Panc1 (cell line): Measurements from ENCODE around the gene ZBED4. TPM values are rescaled to one million over a fixed set of nuclear protein-coding genes. Genes with fewer than 3 reads are reported as not detected.

Source experiments
- ATAC-seq: fragments of 200-7000 bp; cut with Tn5 transposase; 2 replicates; pipeline ENCODE4 v1.9.1; 2020; ENCODE audit warnings: mild to moderate bottlenecking, moderate library complexity
- BruUV-seq: library from RNA; stranded (reverse); fragments of 400-500 nt; replicated peaks from 2 replicates; lab custom pipeline; 2021; lab: Mats Ljungman, UMichigan
- CTCF ChIA-PET: fragments of 300-600 bp; sonication (Branson Sonifier 250); formaldehyde crosslinking; loops from one replicate; lab custom pipeline; 2022; ENCODE audit warnings: antibody characterized with exemption; lab: Charles Lee
- POLR2A ChIA-PET: fragments of 300-600 bp; sonication (Branson Sonifier 250); formaldehyde crosslinking; loops from one replicate; lab custom pipeline; 2022; ENCODE audit warnings: antibody characterized with exemption; lab: Charles Lee
- DNase-seq: peaks from one replicate; pipeline ENCODE4 v3.0.0-alpha.2; 2010; ENCODE audit warnings: low read depth, low spot score
- H3K27ac ChIP-seq: 2 replicates; pipeline ENCODE4 v1.5.1; 2011; ENCODE audit warnings: mild to moderate bottlenecking, low read length, inconsistent platforms
- H3K27me3 ChIP-seq: fragments of 200-500 bp; sonication (Bioruptor generic); 2 replicates; pipeline ENCODE4 v1.6.0; 2014; ENCODE audit warnings: low read length, inconsistent platforms; ENCODE audit not compliant: control insufficient read depth, insufficient read depth
- H3K36me3 ChIP-seq: fragments of 200-500 bp; sonication (Bioruptor generic); 2 replicates; pipeline ENCODE4 v1.5.1; 2014; ENCODE audit warnings: inconsistent platforms, mild to moderate bottlenecking, low read length, moderate library complexity; ENCODE audit not compliant: control insufficient read depth, insufficient read depth
- H3K4me1 ChIP-seq: 2 replicates; pipeline ENCODE4 v1.5.1; 2011; ENCODE audit warnings: inconsistent platforms, mild to moderate bottlenecking, low read length, moderate library complexity; ENCODE audit not compliant: control insufficient read depth, insufficient read depth
- H3K4me3 ChIP-seq, 2 experiments: 2 replicates each; pipeline ENCODE4 v1.5.1; 2011 to 2012; ENCODE audit warnings: low read depth in 2 of 2, low read length in 2 of 2, mild to moderate bottlenecking in 2 of 2, inconsistent platforms in 1 of 2, moderate library complexity in 1 of 2
- H3K9me3 ChIP-seq: fragments of 200-500 bp; sonication (Bioruptor generic); 2 replicates; pipeline ENCODE4 v1.5.1; 2014; ENCODE audit warnings: low read depth, mild to moderate bottlenecking, inconsistent platforms, low read length, moderate library complexity; ENCODE audit not compliant: control insufficient read depth, insufficient read depth
- POLR2AphosphoS5 ChIP-seq: IDR thresholded peaks from 2 replicates; pipeline ENCODE4 v1.6.1; 2012; ENCODE audit warnings: mild to moderate bottlenecking, low read depth, low read length, moderate library complexity
- SIN3A ChIP-seq: IDR thresholded peaks from 2 replicates; pipeline ENCODE4 v1.6.1; 2012; ENCODE audit warnings: low read depth, mild to moderate bottlenecking, low read length, moderate library complexity, borderline replicate concordance; ENCODE audit not compliant: insufficient read depth
- TCF7L2 ChIP-seq: IDR thresholded peaks from 2 replicates; pipeline ENCODE4 v1.6.1; 2011; ENCODE audit warnings: mild to moderate bottlenecking, low read depth, low read length, inconsistent platforms
- in situ Hi-C: cut with HindIII; loops from 2 replicates; pipeline ENCODE4 v1.10.0; 2016; ENCODE audit warnings: low sequenced_read_pairs, low pct_unique_long_range_greater_than_20kb
- intact Hi-C: fragments of 100-400 bp; cut with micrococcal nuclease; formaldehyde crosslinking; loops from one replicate; pipeline ENCODE4 v1.10.0; 2022; ENCODE audit not compliant: unreplicated experiment
- total RNA-seq: library from RNA; stranded (reverse); gene quantifications from one replicate; pipeline ENCODE4 v1.2.1, GENCODE V29; 2021; ENCODE audit not compliant: unreplicated experiment
- TF ChIP-seq, protein P1 (sequence below), 2 experiments: IDR thresholded peaks; 2 replicates each; pipeline ENCODE4 v1.6.1; 2011 to 2012; ENCODE audit warnings: low read depth in 2 of 2, control low read depth in 1 of 2, low read length in 1 of 2, mild to moderate bottlenecking in 1 of 2, moderate library complexity in 1 of 2; ENCODE audit not compliant: insufficient read depth in 1 of 2
- TF ChIP-seq, protein P2 (sequence below): fragments of 450-650 bp; IDR thresholded peaks from 2 replicates; pipeline ENCODE4 v1.5.1; 2017; ENCODE audit warnings: mild to moderate bottlenecking

Gene ZBED4
- total RNA-seq, 1 experiment from 2014 or later: 17.3 TPM

DNA sequence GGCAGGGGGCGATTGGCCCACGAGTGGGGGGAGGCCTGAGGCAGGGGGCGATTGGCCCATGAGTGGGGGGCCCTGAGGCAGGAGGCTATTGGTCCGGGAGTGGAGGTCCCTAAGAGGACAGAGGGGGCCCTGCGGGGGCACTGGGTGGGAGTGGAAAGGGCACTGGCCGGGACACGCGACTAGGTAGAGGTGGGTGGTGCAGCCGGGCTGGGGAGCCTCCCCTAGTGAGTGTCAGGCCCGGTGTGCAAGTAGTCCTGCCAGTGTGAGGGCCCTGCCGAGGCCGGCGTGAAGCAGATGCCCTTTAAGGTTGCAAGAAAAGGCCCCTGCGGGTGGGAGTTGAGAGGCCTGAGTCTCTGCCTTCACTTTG, 25.1 kb upstream of the ZBED4 start:
- peaks cover 3% of the 10 kb centered on the region; the same call in 1 of the 2 replicates for H3K36me3 ChIP-seq
- TF ChIP-seq, protein P1, sequence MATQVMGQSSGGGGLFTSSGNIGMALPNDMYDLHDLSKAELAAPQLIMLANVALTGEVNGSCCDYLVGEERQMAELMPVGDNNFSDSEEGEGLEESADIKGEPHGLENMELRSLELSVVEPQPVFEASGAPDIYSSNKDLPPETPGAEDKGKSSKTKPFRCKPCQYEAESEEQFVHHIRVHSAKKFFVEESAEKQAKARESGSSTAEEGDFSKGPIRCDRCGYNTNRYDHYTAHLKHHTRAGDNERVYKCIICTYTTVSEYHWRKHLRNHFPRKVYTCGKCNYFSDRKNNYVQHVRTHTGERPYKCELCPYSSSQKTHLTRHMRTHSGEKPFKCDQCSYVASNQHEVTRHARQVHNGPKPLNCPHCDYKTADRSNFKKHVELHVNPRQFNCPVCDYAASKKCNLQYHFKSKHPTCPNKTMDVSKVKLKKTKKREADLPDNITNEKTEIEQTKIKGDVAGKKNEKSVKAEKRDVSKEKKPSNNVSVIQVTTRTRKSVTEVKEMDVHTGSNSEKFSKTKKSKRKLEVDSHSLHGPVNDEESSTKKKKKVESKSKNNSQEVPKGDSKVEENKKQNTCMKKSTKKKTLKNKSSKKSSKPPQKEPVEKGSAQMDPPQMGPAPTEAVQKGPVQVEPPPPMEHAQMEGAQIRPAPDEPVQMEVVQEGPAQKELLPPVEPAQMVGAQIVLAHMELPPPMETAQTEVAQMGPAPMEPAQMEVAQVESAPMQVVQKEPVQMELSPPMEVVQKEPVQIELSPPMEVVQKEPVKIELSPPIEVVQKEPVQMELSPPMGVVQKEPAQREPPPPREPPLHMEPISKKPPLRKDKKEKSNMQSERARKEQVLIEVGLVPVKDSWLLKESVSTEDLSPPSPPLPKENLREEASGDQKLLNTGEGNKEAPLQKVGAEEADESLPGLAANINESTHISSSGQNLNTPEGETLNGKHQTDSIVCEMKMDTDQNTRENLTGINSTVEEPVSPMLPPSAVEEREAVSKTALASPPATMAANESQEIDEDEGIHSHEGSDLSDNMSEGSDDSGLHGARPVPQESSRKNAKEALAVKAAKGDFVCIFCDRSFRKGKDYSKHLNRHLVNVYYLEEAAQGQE (IDR thresholded peaks at IDR 0.05; ENCODE audit: insufficient read depth in 1 of 2, low read depth in 2 of 2, low read length in 1 of 2): no peak
- TF ChIP-seq POLR2AphosphoS5 (no peak), TCF7L2 (no peak), SIN3A (no peak)
- TF ChIP-seq, protein P2, sequence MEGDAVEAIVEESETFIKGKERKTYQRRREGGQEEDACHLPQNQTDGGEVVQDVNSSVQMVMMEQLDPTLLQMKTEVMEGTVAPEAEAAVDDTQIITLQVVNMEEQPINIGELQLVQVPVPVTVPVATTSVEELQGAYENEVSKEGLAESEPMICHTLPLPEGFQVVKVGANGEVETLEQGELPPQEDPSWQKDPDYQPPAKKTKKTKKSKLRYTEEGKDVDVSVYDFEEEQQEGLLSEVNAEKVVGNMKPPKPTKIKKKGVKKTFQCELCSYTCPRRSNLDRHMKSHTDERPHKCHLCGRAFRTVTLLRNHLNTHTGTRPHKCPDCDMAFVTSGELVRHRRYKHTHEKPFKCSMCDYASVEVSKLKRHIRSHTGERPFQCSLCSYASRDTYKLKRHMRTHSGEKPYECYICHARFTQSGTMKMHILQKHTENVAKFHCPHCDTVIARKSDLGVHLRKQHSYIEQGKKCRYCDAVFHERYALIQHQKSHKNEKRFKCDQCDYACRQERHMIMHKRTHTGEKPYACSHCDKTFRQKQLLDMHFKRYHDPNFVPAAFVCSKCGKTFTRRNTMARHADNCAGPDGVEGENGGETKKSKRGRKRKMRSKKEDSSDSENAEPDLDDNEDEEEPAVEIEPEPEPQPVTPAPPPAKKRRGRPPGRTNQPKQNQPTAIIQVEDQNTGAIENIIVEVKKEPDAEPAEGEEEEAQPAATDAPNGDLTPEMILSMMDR: no peak
- ChIA-PET POLR2A (no interaction called here), CTCF (no interaction called here)
- no TSS peak for BruUV-seq
- no peaks in the 10 kb centered on the region for H3K27me3 ChIP-seq
- no peaks in the 10 kb centered on the region for H3K9me3 ChIP-seq
- peaks cover 6% of the 10 kb centered on the region; the same call in 1 of the 2 replicates for H3K4me1 ChIP-seq
- no peak for ATAC-seq
- H3K27ac ChIP-seq: no peak overlapping the region
- in situ Hi-C loops: no loop called here
- intact Hi-C loops: no loop called here
- DNase-seq: no peak
- no peak overlapping the region for H3K4me3 ChIP-seq

DNA sequence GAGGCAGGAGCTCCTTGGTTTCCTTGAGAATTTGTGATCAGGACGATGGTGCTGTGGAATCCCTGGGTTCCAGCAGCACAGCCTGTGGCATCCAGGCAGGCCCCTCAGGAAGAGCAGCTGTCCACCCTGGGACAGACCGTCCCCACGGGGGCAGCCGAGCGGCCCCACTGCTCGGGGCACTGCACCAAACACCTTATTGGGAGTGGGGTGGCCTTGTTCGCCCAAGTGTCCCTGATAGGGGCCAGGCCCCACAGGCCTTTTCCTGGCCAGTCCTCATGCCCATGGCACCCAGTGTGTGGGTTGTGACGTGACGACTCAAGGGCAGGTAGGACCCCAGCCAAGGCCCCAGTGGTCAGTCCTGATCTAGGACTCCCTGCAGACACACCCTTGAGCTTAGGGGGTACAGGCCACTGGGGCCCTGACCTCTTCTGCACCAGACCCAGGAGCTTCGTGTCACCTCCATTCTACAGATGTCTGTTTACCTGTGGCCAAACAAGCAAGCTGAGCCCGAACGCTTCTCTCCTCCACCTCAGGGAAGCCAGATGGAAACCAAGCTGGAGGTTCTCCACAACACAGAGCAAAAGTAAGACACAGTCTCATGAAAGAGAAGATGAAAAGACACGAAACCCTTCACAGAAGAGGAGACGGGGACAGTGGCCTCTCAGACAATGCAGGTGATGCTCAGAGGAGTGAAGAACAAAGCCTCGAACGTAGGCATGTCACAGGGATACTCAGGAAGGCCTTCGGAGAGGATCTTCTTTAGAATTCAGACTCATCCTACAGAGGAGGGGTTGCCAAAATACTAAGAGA, 24.4 kb upstream of the ZBED4 start:
- in situ Hi-C loops (no loop called here), intact Hi-C loops (no loop called here)
- no TSS peak for BruUV-seq
- ChIA-PET CTCF (no interaction called here), POLR2A (no interaction called here)
- H3K27ac ChIP-seq: no peak overlapping the region
- DNase-seq (no peak), ATAC-seq (no peak)
- H3K4me3 ChIP-seq: no peak overlapping the region
- H3K4me1 ChIP-seq: peaks cover 6% of the 10 kb centered on the region; the same call in 1 of the 2 replicates
- peaks cover 3% of the 10 kb centered on the region; the same call in 1 of the 2 replicates for H3K36me3 ChIP-seq
- H3K9me3 ChIP-seq: no peaks in the 10 kb centered on the region
- H3K27me3 ChIP-seq: no peaks in the 10 kb centered on the region
- TF ChIP-seq, protein P2: no peak
- TF ChIP-seq POLR2AphosphoS5: no peak
- TF ChIP-seq TCF7L2: no peak
- TF ChIP-seq, protein P1 (IDR thresholded peaks at IDR 0.05; ENCODE audit: insufficient read depth in 1 of 2, low read depth in 2 of 2, low read length in 1 of 2): no peak
- TF ChIP-seq SIN3A: no peak
